Upper lobe of right lung (tissue), 1 donor: ENCODE results near the gene SUB1. TPM values are rescaled to one million over a fixed set of nuclear protein-coding genes. Genes with fewer than 3 reads are reported as not detected.

Experiments used
- ATAC-seq: fragments of 200-7000 bp; cut with Tn5 transposase; one replicate; pipeline ENCODE4 v1.9.1; 2020; ENCODE audit warnings: mild to moderate bottlenecking, moderate library complexity
- DNase-seq: peaks from one replicate; pipeline ENCODE4 v3.0.0-alpha.2; 2020
- H3K27ac ChIP-seq: fragments of 200-600 bp; one replicate; pipeline ENCODE4 v1.8.0; 2022
- H3K27me3 ChIP-seq: fragments of 200-600 bp; one replicate; pipeline ENCODE4 v1.8.0; 2022; ENCODE audit warnings: mild to moderate bottlenecking
- H3K36me3 ChIP-seq: fragments of 200-600 bp; one replicate; pipeline ENCODE4 v1.8.0; 2022
- H3K4me1 ChIP-seq: fragments of 200-600 bp; one replicate; pipeline ENCODE4 v1.8.0; 2022
- H3K4me3 ChIP-seq: fragments of 200-600 bp; one replicate; pipeline ENCODE4 v1.8.0; 2022; ENCODE audit warnings: mild to moderate bottlenecking
- H3K9me3 ChIP-seq: fragments of 200-600 bp; one replicate; pipeline ENCODE4 v1.8.0; 2022
- intact Hi-C: fragments of 100-400 bp; cut with DNase I; formaldehyde crosslinking; loops from one replicate; pipeline ENCODE4 v1.11.0; 2022
- total RNA-seq: library from RNA; stranded (reverse); fragmentation: NEBNext Ultra II Directional; extraction: Animal tissue kit (Norgen Biotek cat#: 25700); gene quantifications from one replicate; pipeline ENCODE4 v1.2.1, GENCODE V29; 2021
- TF ChIP-seq, protein P1 (sequence below): fragments of 200-600 bp; IDR thresholded peaks from one replicate; pipeline ENCODE4 v1.8.0; 2022; ENCODE audit warnings: antibody characterized with exemption
- donor health status: DM: no; HTN: yes; CAD: no; lungs with severe emphysema.

SUB1 gene
- total RNA-seq, 1 donor from 2014 or later, result 142 TPM

DNA sequence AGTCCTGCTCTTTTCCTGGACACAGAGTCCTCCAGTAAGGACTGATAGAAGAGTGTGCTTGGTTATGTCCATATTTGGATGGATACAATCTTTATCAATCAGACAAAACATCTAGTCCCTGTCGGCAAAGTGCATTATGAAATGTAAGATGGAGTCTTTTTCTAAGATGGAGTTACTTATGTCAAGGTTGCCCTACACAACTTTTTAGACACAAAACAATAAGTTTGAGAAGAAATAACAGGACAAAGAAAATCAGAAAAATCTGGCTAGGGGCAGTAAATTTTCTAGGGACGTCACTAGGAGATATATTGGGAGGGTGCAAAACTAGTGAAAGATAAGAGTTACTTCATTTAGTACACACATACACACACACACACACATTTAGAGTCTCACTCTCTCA, 23.3 kb upstream of the SUB1 start:
- Histone ChIP-seq H3K27ac (no peak overlapping the region), H3K4me1 (no peaks in the 10 kb centered on the region), H3K9me3 (no peaks in the 10 kb centered on the region), H3K36me3 (no peaks in the 10 kb centered on the region), H3K4me3 (no peak overlapping the region), H3K27me3 (no peaks in the 10 kb centered on the region)
- intact Hi-C loops, result no loop called here
- ATAC-seq (no peak), DNase-seq (no peak)
- TF ChIP-seq, protein P1, sequence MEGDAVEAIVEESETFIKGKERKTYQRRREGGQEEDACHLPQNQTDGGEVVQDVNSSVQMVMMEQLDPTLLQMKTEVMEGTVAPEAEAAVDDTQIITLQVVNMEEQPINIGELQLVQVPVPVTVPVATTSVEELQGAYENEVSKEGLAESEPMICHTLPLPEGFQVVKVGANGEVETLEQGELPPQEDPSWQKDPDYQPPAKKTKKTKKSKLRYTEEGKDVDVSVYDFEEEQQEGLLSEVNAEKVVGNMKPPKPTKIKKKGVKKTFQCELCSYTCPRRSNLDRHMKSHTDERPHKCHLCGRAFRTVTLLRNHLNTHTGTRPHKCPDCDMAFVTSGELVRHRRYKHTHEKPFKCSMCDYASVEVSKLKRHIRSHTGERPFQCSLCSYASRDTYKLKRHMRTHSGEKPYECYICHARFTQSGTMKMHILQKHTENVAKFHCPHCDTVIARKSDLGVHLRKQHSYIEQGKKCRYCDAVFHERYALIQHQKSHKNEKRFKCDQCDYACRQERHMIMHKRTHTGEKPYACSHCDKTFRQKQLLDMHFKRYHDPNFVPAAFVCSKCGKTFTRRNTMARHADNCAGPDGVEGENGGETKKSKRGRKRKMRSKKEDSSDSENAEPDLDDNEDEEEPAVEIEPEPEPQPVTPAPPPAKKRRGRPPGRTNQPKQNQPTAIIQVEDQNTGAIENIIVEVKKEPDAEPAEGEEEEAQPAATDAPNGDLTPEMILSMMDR, result no peak

DNA sequence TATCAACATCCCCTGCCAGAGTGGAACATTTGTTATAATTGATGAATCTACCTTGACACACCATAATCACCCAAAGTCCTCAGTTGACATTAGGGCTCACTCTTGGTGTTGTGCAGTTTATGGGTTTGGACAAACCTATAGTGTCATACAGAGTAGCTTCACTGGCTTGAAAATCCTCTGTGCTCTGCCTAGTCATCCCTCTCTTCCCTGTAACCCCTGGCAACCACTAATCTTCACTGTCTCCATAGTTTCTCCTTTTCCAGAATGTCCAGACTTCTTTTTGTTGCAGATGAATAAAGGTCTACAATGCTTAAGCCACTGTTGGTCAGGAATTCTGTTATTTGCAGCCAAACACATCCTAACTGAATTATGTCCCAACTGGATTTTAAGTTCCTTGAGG, 22.5 kb upstream of the SUB1 start:
- intact Hi-C loops, result no loop called here
- DNase-seq (no peak), ATAC-seq (no peak)
- Histone ChIP-seq H3K27ac (no peak overlapping the region), H3K4me3 (no peak overlapping the region), H3K27me3 (no peaks in the 10 kb centered on the region), H3K9me3 (no peaks in the 10 kb centered on the region), H3K4me1 (no peaks in the 10 kb centered on the region), H3K36me3 (no peaks in the 10 kb centered on the region)
- TF ChIP-seq, protein P1, result no peak

- H3K4me1 ChIP-seq, result no peaks in the 10 kb centered on the region
- H3K9me3 ChIP-seq, result no peaks in the 10 kb centered on the region
- no peak overlapping the region for H3K27ac ChIP-seq
- no peaks in the 10 kb centered on the region for H3K27me3 ChIP-seq
- intact Hi-C loops, result no loop called here
- DNase-seq, result no peak
- no peak for ATAC-seq
- H3K4me3 ChIP-seq, result no peak overlapping the region
- TF ChIP-seq, protein P1, result no peak
- H3K36me3 ChIP-seq, result no peaks in the 10 kb centered on the region
These were observed 21.7 kb upstream of the SUB1 start for GRCh38 chr5:32563614-32564013.

GRCh38 chr5:32565145-32565544, 20.2 kb upstream of the SUB1 start:
- no peak for DNase-seq
- Histone ChIP-seq H3K9me3 (no peaks in the 10 kb centered on the region), H3K27me3 (no peaks in the 10 kb centered on the region), H3K27ac (no peak overlapping the region), H3K4me3 (no peak overlapping the region), H3K4me1 (no peaks in the 10 kb centered on the region), H3K36me3 (no peaks in the 10 kb centered on the region)
- intact Hi-C loops, result no loop called here
- ATAC-seq, result no peak
- TF ChIP-seq, protein P1, result no peak

GRCh38 chr5:32566319-32567111, 18.8 kb upstream of the SUB1 start:
- TF ChIP-seq, protein P1, result no peak
- Histone ChIP-seq H3K4me3 (no peak overlapping the region), H3K4me1 (no peaks in the 10 kb centered on the region), H3K27ac (no peak overlapping the region), H3K36me3 (no peaks in the 10 kb centered on the region), H3K27me3 (no peaks in the 10 kb centered on the region), H3K9me3 (no peaks in the 10 kb centered on the region)
- ATAC-seq (no peak), DNase-seq (no peak)
- intact Hi-C loops, result no loop called here
